GM18499 (cell line): ENCODE data around the gene CCDC63.

ENCODE experiments used
- ATAC-seq: cut with Tn5 transposase; IDR thresholded peaks from one replicate; pipeline ENCODE4 v1.9.1; 2021; ENCODE audit warnings: moderate number of reproducible peaks; ENCODE audit not compliant: insufficient read depth, unreplicated experiment

Gene CCDC63

GRCh38 chr12:110874351-110874750, 27.6 kb downstream of the CCDC63 start:
- ATAC-seq: no peak

- ATAC-seq: no peak
These were observed 28.0 kb downstream of the CCDC63 start for GRCh38 chr12:110874781-110875180.

- no peak for ATAC-seq
These were observed 33.9 kb downstream of the CCDC63 start for GRCh38 chr12:110880651-110881050.

- no peak for ATAC-seq
These were observed 36.5 kb downstream of the CCDC63 start for GRCh38 chr12:110883251-110883650.

- ATAC-seq: no peak
These were observed 38.5 kb downstream of the CCDC63 start for GRCh38 chr12:110885152-110885840.

GRCh38 chr12:110888256-110888991, 41.6 kb downstream of the CCDC63 start:
- ATAC-seq: no peak

GRCh38 chr12:110889361-110889760, 42.6 kb downstream of the CCDC63 start:
- ATAC-seq: no peak

GRCh38 chr12:110893956-110894355, 47.2 kb downstream of the CCDC63 start:
- ATAC-seq: no peak

GRCh38 chr12:110896559-110896958, 49.8 kb downstream of the CCDC63 start:
- ATAC-seq: no peak

GRCh38 chr12:110901401-110901800, 54.6 kb downstream of the CCDC63 start:
- no peak for ATAC-seq

GRCh38 chr12:110903511-110903910, 56.7 kb downstream of the CCDC63 start:
- no peak for ATAC-seq

- no peak for ATAC-seq
These were observed 59.3 kb downstream of the CCDC63 start for GRCh38 chr12:110906083-110906482.

GRCh38 chr12:110906516-110906915, 59.7 kb downstream of the CCDC63 start:
- no peak for ATAC-seq

GRCh38 chr12:110906985-110907384, 60.2 kb downstream of the CCDC63 start:
- ATAC-seq: no peak

GRCh38 chr12:110907583-110907982, 60.8 kb downstream of the CCDC63 start:
- ATAC-seq: no peak

- no peak for ATAC-seq
These were observed 61.8 kb downstream of the CCDC63 start for GRCh38 chr12:110908377-110909152.

GRCh38 chr12:110912263-110912662, 65.5 kb downstream of the CCDC63 start:
- no peak for ATAC-seq

GRCh38 chr12:110913119-110914056, 66.6 kb downstream of the CCDC63 start:
- peak; percentile 91 for ATAC-seq

- ATAC-seq: no peak
These were observed 69.6 kb downstream of the CCDC63 start for GRCh38 chr12:110916295-110916875.

GRCh38 chr12:110917467-110917866, 70.7 kb downstream of the CCDC63 start:
- no peak for ATAC-seq
